GM23338 (cell line): ENCODE data around the gene PTPN9.

Source experiments
- CTCF ChIP-seq, 2 experiments: fragments of 200-600 bp in 1 of 2; sonication (generic) in 1 of 2; conservative IDR thresholded peaks; 2 replicates each; pipeline versions ENCODE4 v1.5.1 to v1.6.1; 2016 to 2017; ENCODE audit warnings: antibody characterized with exemption in 2 of 2, low read depth in 2 of 2, mild to moderate bottlenecking in 2 of 2, moderate library complexity in 1 of 2
- ETS1 ChIP-seq: IDR thresholded peaks from 2 replicates; pipeline ENCODE4 v1.6.1; 2016; ENCODE audit warnings: antibody characterized with exemption
- EZH2 ChIP-seq: fragments of 200-600 bp; sonication (generic); IDR thresholded peaks from one replicate; pipeline ENCODE4 v1.8.0; 2017; ENCODE audit warnings: antibody characterized with exemption, mild to moderate bottlenecking, low read depth; ENCODE audit not compliant: unreplicated experiment
- EZH2phosphoT487 ChIP-seq: fragments of 200-600 bp; sonication (generic); IDR thresholded peaks from one replicate; pipeline ENCODE4 v1.8.1; 2018; ENCODE audit warnings: antibody characterized with exemption; ENCODE audit not compliant: unreplicated experiment
- JUNB ChIP-seq: IDR thresholded peaks from one replicate; pipeline ENCODE4 v1.6.1; 2016; ENCODE audit warnings: antibody characterized with exemption; ENCODE audit not compliant: unreplicated experiment
- NANOG ChIP-seq: IDR thresholded peaks from 2 replicates; pipeline ENCODE4 v1.6.1; 2016; ENCODE audit warnings: antibody characterized with exemption, borderline replicate concordance
- POLR2AphosphoS5 ChIP-seq: IDR thresholded peaks from 2 replicates; pipeline ENCODE4 v1.6.1; 2016; ENCODE audit warnings: antibody characterized with exemption, low read depth
- REST ChIP-seq: IDR thresholded peaks from one replicate; pipeline ENCODE4 v1.6.1; 2018; ENCODE audit warnings: antibody characterized with exemption; ENCODE audit not compliant: unreplicated experiment
- ZNF114 ChIP-seq: fragments of 250-450 bp; sonication (Bioruptor Pico); IDR thresholded peaks from 2 replicates; pipeline ENCODE4 v1.5.0; 2020; ENCODE audit warnings: mild to moderate bottlenecking, moderate library complexity

GRCh38 chr15:75598361-75598760 is 19.2 kb upstream of the PTPN9 start:
- TF ChIP-seq CTCF (conservative IDR thresholded peaks at IDR 0.05; ENCODE audit: low read depth in 2 of 2) (no peak), EZH2 (no peak), POLR2AphosphoS5 (no peak), JUNB (no peak), EZH2phosphoT487 (no peak), REST (no peak), NANOG (no peak), ZNF114 (CRISPR knock-in tag) (no peak), ETS1 (no peak)
